H1 (cell line): ENCODE measurements around the gene DNAJC16. TPM values are rescaled to one million over a fixed set of nuclear protein-coding genes. Genes with fewer than 3 reads are reported as not detected.

Experiments used
- CTCF ChIA-PET: fragments of 300-600 bp; sonication (Branson Sonifier 250); formaldehyde crosslinking; loops from one replicate; lab custom pipeline; 2021; ENCODE audit not compliant: partially characterized antibody; lab: Charles Lee
- POLR2A ChIA-PET: fragments of 300-600 bp; sonication (Branson Sonifier 250); formaldehyde crosslinking; loops from one replicate; lab custom pipeline; 2021; ENCODE audit warnings: inconsistent platforms; ENCODE audit not compliant: partially characterized antibody; lab: Charles Lee
- DNase-seq, 2 experiments: peaks; one replicate each; pipeline versions ENCODE4 v3.0.0 to v3.0.0-alpha.2; 2010 to 2022; ENCODE audit warnings: low spot score in 2 of 2, low read depth in 1 of 2, mixed read lengths in 1 of 2
- FAIRE-seq: peaks from 2 replicates; lab custom pipeline; 2011; peaks lifted over from hg19 to GRCh38; lab: Jason Lieb, UNC
- H2AFZ ChIP-seq: 2 replicates; pipeline ENCODE4 v1.8.1; 2012; ENCODE audit warnings: low read length, inconsistent platforms
- H2AK5ac ChIP-seq: 2 replicates; pipeline ENCODE4 v1.6.1; 2013; ENCODE audit warnings: low read depth, low read length
- H2BK120ac ChIP-seq: replicated peaks from 2 replicates; pipeline ENCODE3; 2013; ENCODE audit warnings: low read depth, low read length, inconsistent platforms
- H2BK12ac ChIP-seq: 2 replicates; pipeline ENCODE4 v1.6.1; 2013; ENCODE audit warnings: low read depth, low read length
- H2BK15ac ChIP-seq: 2 replicates; pipeline ENCODE4 v1.6.1; 2013; ENCODE audit warnings: low read length
- H2BK20ac ChIP-seq: 2 replicates; pipeline ENCODE4 v1.6.1; 2013; ENCODE audit warnings: low read length
- H2BK5ac ChIP-seq: 2 replicates; pipeline ENCODE4 v1.6.1; 2013; ENCODE audit warnings: low read depth, low read length
- H3K14ac ChIP-seq: 2 replicates; pipeline ENCODE4 v1.6.1; 2013; ENCODE audit warnings: inconsistent platforms; ENCODE audit not compliant: insufficient read length
- H3K18ac ChIP-seq: 2 replicates; pipeline ENCODE4 v1.6.1; 2013; ENCODE audit warnings: low read length; ENCODE audit errors: extremely low read depth
- H3K23ac ChIP-seq: 2 replicates; pipeline ENCODE4 v1.6.1; 2013; ENCODE audit warnings: inconsistent platforms; ENCODE audit not compliant: insufficient read length
- H3K23me2 ChIP-seq: 2 replicates; pipeline ENCODE4 v1.6.1; 2013; ENCODE audit warnings: low read depth, low read length
- H3K27ac ChIP-seq: 2 replicates; pipeline ENCODE4 v1.6.1; 2011; ENCODE audit warnings: low read depth, low read length, inconsistent platforms
- H3K27me3 ChIP-seq, 4 experiments: replicated peaks in 1 of 4; 1 replicate in 1 of 4; 2 replicates in 3 of 4; pipeline versions ENCODE4 v1.6.1 to v1.8.1; 2011 to 2013; ENCODE audit warnings: low read length in 3 of 4, mild to moderate bottlenecking in 3 of 4, inconsistent platforms in 2 of 4, mixed read lengths in 2 of 4, moderate library complexity in 1 of 4; ENCODE audit not compliant: control insufficient read depth in 3 of 4, insufficient read depth in 3 of 4; ENCODE audit errors: extremely low read depth in 1 of 4
- H3K36me3 ChIP-seq, 4 experiments: 2 replicates each; pipeline versions ENCODE4 v1.6.1 to v1.8.1; 2011 to 2013; ENCODE audit warnings: mild to moderate bottlenecking in 4 of 4, low read length in 3 of 4, moderate library complexity in 2 of 4, control low read depth in 1 of 4, inconsistent platforms in 1 of 4; ENCODE audit not compliant: insufficient read depth in 4 of 4, control insufficient read depth in 2 of 4
- H3K4ac ChIP-seq: replicated peaks from 2 replicates; pipeline ENCODE3; 2013; ENCODE audit warnings: low read length, low read depth, mixed read lengths, inconsistent platforms; ENCODE audit not compliant: insufficient read length
- H3K4me1 ChIP-seq, 4 experiments: replicated peaks in 1 of 4; 1 replicate in 1 of 4; 2 replicates in 3 of 4; pipeline versions ENCODE4 v1.6.1 to v1.8.1; 2011 to 2013; ENCODE audit warnings: low read length in 3 of 4, inconsistent platforms in 2 of 4, mixed read lengths in 1 of 4; ENCODE audit not compliant: insufficient read depth in 4 of 4, control insufficient read depth in 3 of 4
- H3K4me2 ChIP-seq, 2 experiments: 2 replicates each; pipeline versions ENCODE4 v1.6.1 to v1.8.1; 2011 to 2013; ENCODE audit warnings: low read depth in 2 of 2, low read length in 2 of 2, control low read depth in 1 of 2, inconsistent platforms in 1 of 2, mild to moderate bottlenecking in 1 of 2; ENCODE audit not compliant: insufficient read depth in 1 of 2
- H3K4me3 ChIP-seq, 4 experiments: fragments of 200-600, 300-600 bp in 1 of 4; sonication (generic), shearing (Covaris generic), sonication (Bioruptor Twin) in 1 of 4; 2 replicates each; pipeline versions ENCODE4 v1.5.1 to v1.8.1; 2011 to 2016; ENCODE audit warnings: low read length in 4 of 4, low read depth in 3 of 4, control low read depth in 2 of 4, inconsistent platforms in 2 of 4, mild to moderate bottlenecking in 2 of 4, mixed read lengths in 1 of 4, moderate library complexity in 1 of 4; ENCODE audit not compliant: insufficient read depth in 2 of 4; ENCODE audit errors: extremely low read depth in 1 of 4
- H3K56ac ChIP-seq: replicated peaks from 2 replicates; pipeline ENCODE3; 2013; ENCODE audit warnings: low read depth, mild to moderate bottlenecking, mixed read lengths, low read length, inconsistent platforms; ENCODE audit not compliant: insufficient read length
- H3K79me1 ChIP-seq: 2 replicates; pipeline ENCODE4 v1.6.1; 2013; ENCODE audit warnings: low read depth, low read length, control low read depth
- H3K79me2 ChIP-seq, 2 experiments: 2 replicates each; pipeline versions ENCODE4 v1.6.1 to v1.8.1; 2012 to 2013; ENCODE audit warnings: low read length in 2 of 2, mild to moderate bottlenecking in 2 of 2, inconsistent platforms in 1 of 2; ENCODE audit not compliant: insufficient read depth in 2 of 2, control insufficient read depth in 1 of 2
- H3K9ac ChIP-seq, 4 experiments: replicated peaks in 1 of 4; 1 replicate in 1 of 4; 2 replicates in 3 of 4; pipeline versions ENCODE4 v1.6.1 to v1.8.1; 2011 to 2013; ENCODE audit warnings: low read depth in 3 of 4, low read length in 3 of 4, control low read depth in 2 of 4, mild to moderate bottlenecking in 2 of 4, moderate library complexity in 2 of 4, inconsistent platforms in 1 of 4; ENCODE audit errors: extremely low read depth in 1 of 4
- H3K9me3 ChIP-seq, 2 experiments: 2 replicates each; pipeline versions ENCODE4 v1.6.1 to v1.8.1; 2012 to 2013; ENCODE audit warnings: mild to moderate bottlenecking in 2 of 2, moderate library complexity in 2 of 2, control low read depth in 1 of 2, inconsistent platforms in 1 of 2, low read depth in 1 of 2, low read length in 1 of 2, mixed read lengths in 1 of 2; ENCODE audit not compliant: insufficient read depth in 2 of 2
- H4K20me1 ChIP-seq, 2 experiments: replicated peaks in 1 of 2; 2 replicates each; pipeline versions ENCODE3 to v1.8.1; 2011 to 2013; ENCODE audit warnings: inconsistent platforms in 2 of 2, low read length in 2 of 2, mild to moderate bottlenecking in 1 of 2; ENCODE audit not compliant: insufficient read depth in 2 of 2, control insufficient read depth in 1 of 2
- H4K5ac ChIP-seq: 2 replicates; pipeline ENCODE4 v1.6.1; 2013; ENCODE audit warnings: low read length, low read depth, mixed read lengths, inconsistent platforms; ENCODE audit not compliant: insufficient read length
- H4K8ac ChIP-seq: 2 replicates; pipeline ENCODE4 v1.8.0; 2013; ENCODE audit warnings: mild to moderate bottlenecking, moderate library complexity, low read length, inconsistent platforms; ENCODE audit not compliant: insufficient read depth; ENCODE audit errors: extremely low read depth
- H4K91ac ChIP-seq: replicated peaks from 2 replicates; pipeline ENCODE3; 2013; ENCODE audit warnings: low read length, mixed read lengths, inconsistent platforms; ENCODE audit not compliant: insufficient read length
- ATF3 ChIP-seq: IDR thresholded peaks from 2 replicates; pipeline ENCODE4 v1.6.1; 2011; ENCODE audit warnings: low read depth, mild to moderate bottlenecking, low read length; ENCODE audit not compliant: insufficient read depth
- EP300 ChIP-seq, 2 experiments: IDR thresholded peaks; 1 replicate in 1 of 2; 2 replicates in 1 of 2; pipeline ENCODE4 v1.6.1; 2011 to 2012; ENCODE audit warnings: low read depth in 2 of 2, low read length in 2 of 2, mild to moderate bottlenecking in 2 of 2, borderline replicate concordance in 1 of 2, inconsistent platforms in 1 of 2, moderate library complexity in 1 of 2
- KDM4A ChIP-seq: IDR thresholded peaks from one replicate; pipeline ENCODE4 v1.7.1; 2012; ENCODE audit warnings: low read depth, mild to moderate bottlenecking, moderate library complexity, low read length, inconsistent platforms; ENCODE audit not compliant: severe bottlenecking
- MAX ChIP-seq: IDR thresholded peaks from 2 replicates; pipeline ENCODE4 v1.6.1; 2012; ENCODE audit warnings: inconsistent platforms
- SAP30 ChIP-seq: fragments of 300-600 bp; sonication (generic); IDR thresholded peaks from 2 replicates; pipeline ENCODE4 v1.7.1; 2012; ENCODE audit warnings: low read length, moderate library complexity, mild to moderate bottlenecking, inconsistent platforms; ENCODE audit not compliant: insufficient read depth, insufficient replicate concordance
- TAF1 ChIP-seq: IDR thresholded peaks from 2 replicates; pipeline ENCODE4 v1.6.1; 2011; ENCODE audit warnings: mild to moderate bottlenecking, low read depth, low read length
- TBP ChIP-seq: IDR thresholded peaks from 2 replicates; pipeline ENCODE4 v1.6.1; 2011; ENCODE audit warnings: low read depth, low read length, improper control_type of control experiment
- TEAD4 ChIP-seq: IDR thresholded peaks from 2 replicates; pipeline ENCODE4 v1.6.1; 2012; ENCODE audit warnings: low read depth, low read length, inconsistent platforms, mixed read lengths
- polyA plus RNA-seq, 7 experiments: library from polyadenylated mRNA; depleted of rRNA in 3 of 7; stranded (reverse) in 5 of 7; unstranded in 2 of 7; fragments of >200 nt in 5 of 7; fragments of 200-250 nt in 2 of 7; gene quantifications; 1 replicate in 5 of 7; 2 replicates in 1 of 7; 4 replicates in 1 of 7; pipeline versions ENCODE4 v1.2.1 to v1.2.3, GENCODE V29; 2011 to 2013; ENCODE audit warnings: missing spikeins in 2 of 7, mixed read lengths in 2 of 7
- total RNA-seq: library from RNA; stranded (reverse); fragmentation: NEBNext Ultra II Directional; extraction: Animal tissue kit (Norgen Biotek cat#: 25700); gene quantifications from 2 replicates; pipeline ENCODE4 v1.2.1, GENCODE V29; 2021

The DNAJC16 gene
- total and polyA plus RNA-seq, 2 of the 8 experiments (the other 6 are each of a cell fraction or from before 2014, with no cell fraction given): 7.9 to 23.3 TPM

- Histone ChIP-seq H4K91ac (no peak overlapping the region), H2AK5ac (no peak overlapping the region), H3K18ac (no peak overlapping the region), H3K9me3 (no peaks in the 10 kb centered on the region), H3K27ac (no peak overlapping the region), H3K56ac (no peak overlapping the region), H3K79me1 (no peaks in the 10 kb centered on the region), H3K27me3 (no peaks in the 10 kb centered on the region), H3K4me1 (no peaks in the 10 kb centered on the region), H4K20me1 (peaks cover 0 to 2% of the 10 kb centered on the region in 2 experiments), H2BK20ac (no peak overlapping the region), H2BK15ac (no peak overlapping the region), H3K4me3 (no peak overlapping the region), H2BK120ac (no peak overlapping the region), H3K79me2 (no peaks in the 10 kb centered on the region), H3K23ac (no peak overlapping the region), H3K14ac (no peak overlapping the region), H2BK12ac (no peak overlapping the region), H3K23me2 (no peaks in the 10 kb centered on the region), H3K4ac (no peak overlapping the region), H4K5ac (no peak overlapping the region), H3K36me3 (peaks cover 8 to 39% (median 23%) of the 10 kb centered on the region in 4 experiments), H4K8ac (no peak overlapping the region), H2BK5ac (no peak overlapping the region), H3K4me2 (no peak overlapping the region), H2AFZ (no peak overlapping the region), H3K9ac (no peak overlapping the region)
- CTCF ChIA-PET: interaction anchor here (0.6 kb wide), 1 partner anchor 65 kb away, joined by 3 read pairs; no protein-coding TSS in a partner anchor
- TF ChIP-seq TAF1 (no peak), SAP30 (no peak), MAX (no peak), KDM4A (no peak), EP300 (IDR thresholded peaks at IDR 0.05; ENCODE audit: borderline replicate concordance in 1 of 2, low read depth in 2 of 2, low read length in 2 of 2) (no peak), ATF3 (no peak), TBP (no peak), TEAD4 (no peak)
- DNase-seq: no peak
- no peak for FAIRE-seq
- POLR2A ChIA-PET: interaction anchor here (4.3 kb wide), 1 partner anchor 10 kb away, joined by 23 read pairs; no protein-coding TSS in a partner anchor
These were observed 44.6 kb downstream of the DNAJC16 start for GRCh38 chr1:15571266-15571665.
